HUES6 (cell line): ENCODE results near the gene SNX24.
"Not testable (repeated sequence)": the region's sequence is repeated elsewhere in the genome, so short reads cannot be mapped to it uniquely, and the experiment has no call there.

Experiments used
- H3K27ac ChIP-seq: 2 replicates; pipeline ENCODE4 v1.7.0; 2013; ENCODE audit warnings: low read depth, mild to moderate bottlenecking, low read length, inconsistent platforms
- H3K27me3 ChIP-seq: 2 replicates; pipeline ENCODE4 v1.6.1; 2013; ENCODE audit warnings: low read length; ENCODE audit not compliant: control insufficient read depth, insufficient read depth
- H3K36me3 ChIP-seq: 2 replicates; pipeline ENCODE4 v1.6.1; 2013; ENCODE audit warnings: low read length; ENCODE audit not compliant: control insufficient read depth, insufficient read depth
- H3K4me1 ChIP-seq: 2 replicates; pipeline ENCODE4 v1.6.1; 2013; ENCODE audit warnings: low read length; ENCODE audit not compliant: control insufficient read depth, insufficient read depth
- H3K4me3 ChIP-seq: 2 replicates; pipeline ENCODE4 v1.5.1; 2013; ENCODE audit warnings: low read depth, low read length
- H3K9ac ChIP-seq: one replicate; pipeline ENCODE4 v1.6.1; 2013; ENCODE audit warnings: mild to moderate bottlenecking, low read length
- H3K9me3 ChIP-seq: 2 replicates; pipeline ENCODE4 v1.6.1; 2013; ENCODE audit warnings: low read depth, low read length; ENCODE audit not compliant: control insufficient read depth, insufficient read depth

Gene SNX24

DNA sequence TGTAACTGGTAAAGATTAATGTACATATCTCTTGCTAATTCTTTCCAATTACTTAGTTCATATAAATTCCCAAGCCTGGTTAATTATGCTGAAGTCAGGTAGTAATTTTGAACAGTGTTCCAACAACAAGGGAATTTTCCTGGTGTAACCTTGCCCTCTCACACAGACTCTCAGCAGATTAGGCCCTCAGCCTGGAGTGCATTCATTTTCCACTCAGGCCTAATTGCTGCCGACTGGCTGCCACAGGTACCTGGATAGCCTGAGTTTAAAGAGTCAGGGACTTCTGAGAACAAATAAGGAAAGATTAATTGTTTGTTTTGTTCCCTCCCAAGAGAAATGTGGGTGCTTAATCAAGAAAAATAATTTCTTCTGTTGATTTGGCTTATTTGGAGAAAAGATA lies 119.7 kb downstream of the SNX24 start:
- H3K4me1 ChIP-seq, result peaks cover 12% of the 10 kb centered on the region
- no peak overlapping the region for H3K27ac ChIP-seq
- H3K9me3 ChIP-seq, result no peaks in the 10 kb centered on the region
- H3K36me3 ChIP-seq, result no peaks in the 10 kb centered on the region
- H3K27me3 ChIP-seq, result no peaks in the 10 kb centered on the region
- H3K4me3 ChIP-seq, result no peak overlapping the region
- H3K9ac ChIP-seq, result no peak overlapping the region

GRCh38 chr5:122967085-122967484 lies 121.7 kb downstream of the SNX24 start:
- H3K9me3 ChIP-seq, result no peaks in the 10 kb centered on the region
- H3K4me3 ChIP-seq, result no peak overlapping the region
- no peaks in the 10 kb centered on the region for H3K4me1 ChIP-seq
- no peaks in the 10 kb centered on the region for H3K36me3 ChIP-seq
- H3K27ac ChIP-seq, result no peak overlapping the region
- no peaks in the 10 kb centered on the region for H3K27me3 ChIP-seq
- no peak overlapping the region for H3K9ac ChIP-seq

GRCh38 chr5:122967625-122968024 lies 122.2 kb downstream of the SNX24 start:
- Histone ChIP-seq H3K36me3 (no peaks in the 10 kb centered on the region), H3K4me1 (no peaks in the 10 kb centered on the region), H3K4me3 (no peak overlapping the region), H3K27me3 (no peaks in the 10 kb centered on the region), H3K9ac (no peak overlapping the region), H3K27ac (no peak overlapping the region), H3K9me3 (no peaks in the 10 kb centered on the region)

GRCh38 chr5:122968056-122968455 lies 122.6 kb downstream of the SNX24 start:
- H3K36me3 ChIP-seq, H3K4me1 ChIP-seq, H3K4me3 ChIP-seq, H3K9me3 ChIP-seq, H3K27me3 ChIP-seq, H3K27ac ChIP-seq, H3K9ac ChIP-seq: not testable (repeated sequence)

DNA sequence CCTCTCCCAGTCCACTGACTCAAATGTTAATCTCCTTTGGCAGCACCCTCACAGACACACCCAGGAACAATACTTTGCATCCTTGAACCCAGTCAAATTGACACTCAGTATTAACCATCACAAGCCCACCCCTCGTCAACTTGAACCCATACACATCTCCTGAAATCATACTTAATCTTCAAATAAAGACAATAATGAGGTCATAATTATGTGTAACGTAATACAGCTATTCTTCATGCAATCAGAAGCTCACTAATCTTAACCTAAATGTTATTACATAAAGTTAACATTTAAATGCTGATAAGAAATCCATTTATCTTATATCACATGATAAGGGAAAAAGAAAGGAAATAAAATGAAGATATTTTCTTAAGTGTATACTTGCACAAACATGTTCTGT lies 125.9 kb downstream of the SNX24 start:
- no peaks in the 10 kb centered on the region for H3K9me3 ChIP-seq
- no peaks in the 10 kb centered on the region for H3K27me3 ChIP-seq
- no peaks in the 10 kb centered on the region for H3K36me3 ChIP-seq
- H3K9ac ChIP-seq, result no peak overlapping the region
- H3K27ac ChIP-seq, result no peak overlapping the region
- no peak overlapping the region for H3K4me3 ChIP-seq
- H3K4me1 ChIP-seq, result no peaks in the 10 kb centered on the region

DNA sequence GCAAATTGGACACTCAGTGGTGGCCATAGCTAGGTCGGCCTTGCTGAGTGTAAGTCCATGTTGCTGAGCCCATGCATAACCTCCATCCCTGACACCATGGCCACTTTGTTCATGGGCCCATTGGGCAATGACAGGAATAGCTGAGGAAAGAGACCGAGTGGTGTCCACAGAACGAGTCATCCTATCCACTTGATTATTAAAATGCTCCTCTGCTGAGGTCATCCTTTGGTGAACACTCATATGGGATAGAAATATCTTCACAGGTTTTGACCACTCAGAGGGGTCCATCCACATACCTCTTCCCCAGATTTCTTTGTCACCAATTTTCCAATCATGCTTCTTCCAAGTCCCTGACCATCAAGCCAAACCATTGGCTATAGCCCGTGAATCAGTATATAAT lies 127.5 kb downstream of the SNX24 start:
- no peaks in the 10 kb centered on the region for H3K4me1 ChIP-seq
- no peak overlapping the region for H3K9ac ChIP-seq
- no peak overlapping the region for H3K27ac ChIP-seq

DNA sequence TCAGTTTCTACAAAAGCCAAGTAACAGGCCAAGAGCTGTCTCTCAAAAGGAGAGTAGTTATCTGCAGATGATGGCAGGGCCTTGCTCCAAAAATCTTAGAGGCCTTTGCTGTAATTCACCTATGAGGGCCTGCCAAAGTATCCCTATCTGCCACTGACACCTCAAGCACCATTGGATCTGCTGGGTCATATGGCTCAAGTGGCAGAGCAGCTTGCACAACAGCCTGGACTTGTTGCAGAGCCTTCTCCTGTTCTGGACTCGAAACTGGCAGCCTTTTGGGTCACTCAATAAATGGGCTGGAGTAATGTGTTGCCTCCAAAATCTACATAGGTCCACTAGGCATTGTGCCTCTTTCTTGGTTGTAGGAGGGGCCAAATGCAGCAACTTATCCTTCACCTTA lies 128.3 kb downstream of the SNX24 start:
- H3K27me3 ChIP-seq, H3K9me3 ChIP-seq, H3K4me3 ChIP-seq, H3K27ac ChIP-seq, H3K9ac ChIP-seq, H3K4me1 ChIP-seq, H3K36me3 ChIP-seq: not testable (repeated sequence)

More for the DNA sequence above, 127.5 kb downstream of the SNX24 start:
- no peaks in the 10 kb centered on the region for H3K27me3 ChIP-seq
- no peak overlapping the region for H3K4me3 ChIP-seq
- no peaks in the 10 kb centered on the region for H3K9me3 ChIP-seq
- H3K36me3 ChIP-seq, result no peaks in the 10 kb centered on the region

DNA sequence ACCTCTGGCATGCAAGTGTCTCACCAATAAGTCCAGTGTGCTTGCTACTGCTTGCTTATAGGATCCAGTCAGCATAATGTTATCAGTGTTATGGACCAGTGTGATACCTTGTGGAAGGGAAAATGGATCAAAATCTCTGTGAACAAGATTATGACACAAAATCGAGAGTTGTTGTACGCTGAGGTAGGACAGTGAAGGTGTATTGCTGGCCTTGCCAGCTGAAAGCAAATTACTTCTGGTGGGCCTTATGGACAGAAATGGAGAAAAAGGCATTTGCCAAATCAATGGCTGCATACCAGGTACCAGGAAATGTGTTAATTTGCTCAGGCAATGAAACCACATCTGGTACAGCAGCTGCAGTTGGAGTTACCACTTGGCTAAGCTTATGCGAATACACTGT lies 128.8 kb downstream of the SNX24 start:
- not testable (repeated sequence) for H3K9ac ChIP-seq, H3K36me3 ChIP-seq, H3K9me3 ChIP-seq, H3K4me3 ChIP-seq, H3K27ac ChIP-seq, H3K4me1 ChIP-seq, H3K27me3 ChIP-seq

DNA sequence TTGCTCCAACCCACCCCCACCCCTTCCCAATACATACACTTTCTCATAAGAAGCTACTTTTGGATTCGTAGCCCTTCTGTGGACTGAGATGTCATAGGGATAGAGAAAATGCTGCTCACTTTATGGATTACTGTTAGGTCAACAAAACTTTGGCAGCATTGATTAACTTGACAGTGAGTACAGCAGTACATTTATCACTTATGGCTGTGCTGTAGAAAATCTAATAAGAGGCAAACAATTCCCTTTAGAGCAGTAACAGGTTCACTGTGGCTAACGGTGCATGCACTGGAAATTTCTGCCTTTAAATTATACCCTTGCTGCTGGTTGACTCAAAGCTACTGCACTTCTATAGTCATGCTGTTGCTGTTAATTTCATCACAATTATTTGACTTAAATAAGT lies 131.9 kb downstream of the SNX24 start:
- no peaks in the 10 kb centered on the region for H3K4me1 ChIP-seq
- no peak overlapping the region for H3K9ac ChIP-seq
- H3K4me3 ChIP-seq, result no peak overlapping the region
- no peak overlapping the region for H3K27ac ChIP-seq
- no peaks in the 10 kb centered on the region for H3K36me3 ChIP-seq
- no peaks in the 10 kb centered on the region for H3K9me3 ChIP-seq
- H3K27me3 ChIP-seq, result no peaks in the 10 kb centered on the region

DNA sequence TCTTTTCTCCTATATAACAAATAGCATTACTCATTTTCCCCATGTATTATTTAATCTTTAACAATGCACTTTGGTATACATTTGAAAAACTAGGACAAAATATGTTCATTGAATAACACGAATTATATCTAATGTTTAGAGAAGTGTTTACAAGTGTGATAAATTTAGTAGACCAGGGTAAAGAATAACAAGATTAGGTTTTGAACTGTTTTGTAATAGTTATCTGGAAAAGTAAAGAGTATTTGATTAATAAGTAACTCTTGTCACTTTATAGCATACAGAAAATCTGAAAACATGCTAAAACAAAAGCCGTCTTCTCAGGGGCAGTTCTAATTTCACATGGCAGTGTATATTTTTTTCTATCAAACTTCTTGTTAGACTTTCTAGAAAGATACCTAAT lies 132.7 kb downstream of the SNX24 start:
- Histone ChIP-seq H3K4me1 (no peaks in the 10 kb centered on the region), H3K27me3 (no peaks in the 10 kb centered on the region), H3K36me3 (no peaks in the 10 kb centered on the region), H3K4me3 (no peak overlapping the region), H3K27ac (no peak overlapping the region), H3K9ac (no peak overlapping the region), H3K9me3 (no peaks in the 10 kb centered on the region)

DNA sequence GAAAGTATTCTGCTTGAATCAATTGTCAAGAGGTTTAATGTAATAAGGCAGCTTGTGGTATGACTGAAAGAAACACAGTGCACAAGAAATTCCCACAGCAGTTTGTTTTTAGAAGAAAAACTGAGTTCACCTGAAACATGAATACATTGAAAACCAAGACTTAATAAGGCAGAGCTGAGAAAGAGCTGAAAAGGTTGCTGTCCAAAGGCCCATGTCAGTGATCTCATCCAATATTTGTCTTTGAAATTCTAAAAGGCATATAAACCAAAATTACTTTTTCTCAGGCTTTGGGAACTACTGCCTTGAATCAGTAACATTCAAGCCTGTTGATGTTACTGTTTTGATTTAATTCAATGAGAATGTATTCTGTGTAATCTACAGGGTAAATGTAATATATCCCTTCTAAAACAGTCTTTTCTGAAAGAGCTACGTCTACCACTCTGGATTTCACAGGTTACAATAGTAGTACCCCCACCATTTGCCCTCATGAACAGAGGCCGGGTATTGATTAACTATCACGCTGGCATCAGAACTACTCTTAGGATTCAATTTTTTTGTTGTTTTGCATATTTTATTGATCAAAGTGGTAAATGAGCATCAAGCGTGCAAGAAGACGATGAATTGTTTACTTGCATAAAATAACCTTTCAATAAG lies 133.4 kb downstream of the SNX24 start:
- H3K9ac ChIP-seq, result no peak overlapping the region
- H3K4me1 ChIP-seq, result no peaks in the 10 kb centered on the region
- H3K4me3 ChIP-seq, result no peak overlapping the region
- H3K27ac ChIP-seq, result no peak overlapping the region
- no peaks in the 10 kb centered on the region for H3K9me3 ChIP-seq
- H3K36me3 ChIP-seq, result no peaks in the 10 kb centered on the region
- H3K27me3 ChIP-seq, result no peaks in the 10 kb centered on the region

- no peak overlapping the region for H3K4me3 ChIP-seq
These were observed 136.4 kb downstream of the SNX24 start for GRCh38 chr5:122981846-122982245.

More at GRCh38 chr5:122981846-122982245, 136.4 kb downstream of the SNX24 start:
- Histone ChIP-seq H3K36me3 (no peaks in the 10 kb centered on the region), H3K27me3 (no peaks in the 10 kb centered on the region), H3K27ac (no peak overlapping the region), H3K9me3 (no peaks in the 10 kb centered on the region), H3K9ac (no peak overlapping the region), H3K4me1 (no peaks in the 10 kb centered on the region)
